ENCODE measurements around the gene SLC25A21. TPM values are rescaled to one million over a fixed set of nuclear protein-coding genes. Genes with fewer than 3 reads are reported as not detected.

SLC25A21 gene
- total and polyA plus RNA-seq, 2 experiments from 2014 or later = 10.6 to 12.1 TPM

GRCh38 chr14:36879558-36879957, 292.8 kb downstream of the SLC25A21 start:
- Histone ChIP-seq H3K36me3 (ENCODE audit: insufficient read depth) (no peaks in the 10 kb centered on the region), H3K4me3 (no peak overlapping the region), H3K9me2 (ENCODE audit: insufficient read depth) (no peaks in the 10 kb centered on the region), H2AFZ (no peak overlapping the region), H3K27me3 (ENCODE audit: insufficient read depth) (no peaks in the 10 kb centered on the region), H4K20me1 (replicated peaks; ENCODE audit: insufficient read depth) (no peaks in the 10 kb centered on the region), H3K79me2 (replicated peaks; ENCODE audit: insufficient read depth) (no peaks in the 10 kb centered on the region), H3F3A (replicated peaks; ENCODE audit: low read depth) (no peaks in the 10 kb centered on the region), H3K4me2 (no peak overlapping the region), H3K27ac (ENCODE audit: low read depth) (no peak overlapping the region), H3K4me1 (ENCODE audit: insufficient read depth) (no peaks in the 10 kb centered on the region)
- Mint-ChIP-seq H3K27ac (no peak overlapping the region; the same call in 1 of the 2 replicates), H3K4me1 (no peaks in the 10 kb centered on the region), H3K9me3 (no peaks in the 10 kb centered on the region), H3K27me3 (ENCODE audit: insufficient read depth, low read depth, poor library complexity) (peaks cover 1% of the 10 kb centered on the region), H3K36me3 (ENCODE audit: low read depth) (no peaks in the 10 kb centered on the region), H3K4me3 (no peak overlapping the region)
- ATAC-seq (no peak), DNase-seq (ENCODE audit: low spot score) (no peak)
- no peak for TF ChIP-seq REST (IDR thresholded peaks at IDR 0.05; ENCODE audit: unreplicated experiment)
- no peak for TF ChIP-seq STAT1 (IDR thresholded peaks at IDR 0.05; ENCODE audit: unreplicated experiment)
- no peak for TF ChIP-seq CREB1 (CRISPR knock-in tag; IDR thresholded peaks at IDR 0.05; ENCODE audit: low read depth)
- no peak for TF ChIP-seq JUNB (IDR thresholded peaks at IDR 0.05; ENCODE audit: unreplicated experiment)
- no peak for TF ChIP-seq POLR2AphosphoS5 (IDR thresholded peaks at IDR 0.05; ENCODE audit: low read depth)
- TF ChIP-seq ZNF331 (CRISPR knock-in tag; IDR thresholded peaks at IDR 0.05; ENCODE audit: low read depth) = no peak
- no peak for TF ChIP-seq EZH2 (IDR thresholded peaks at IDR 0.05; ENCODE audit: low read depth, unreplicated experiment)

GRCh38 chr14:36874396-36875138, 297.8 kb downstream of the SLC25A21 start:
- H3F3A ChIP-seq (replicated peaks; ENCODE audit: low read depth) = no peaks in the 10 kb centered on the region
- no peak overlapping the region for H3K4me3 ChIP-seq
- no peaks in the 10 kb centered on the region for H3K79me2 ChIP-seq (replicated peaks; ENCODE audit: insufficient read depth)
- H4K20me1 ChIP-seq (replicated peaks; ENCODE audit: insufficient read depth) = no peaks in the 10 kb centered on the region
- Mint-ChIP-seq H3K27ac (no peak overlapping the region), H3K4me3 (no peak overlapping the region), H3K36me3 (ENCODE audit: low read depth) (no peaks in the 10 kb centered on the region), H3K9me3 (no peaks in the 10 kb centered on the region), H3K4me1 (no peaks in the 10 kb centered on the region), H3K27me3 (ENCODE audit: insufficient read depth, low read depth, poor library complexity) (no peaks in the 10 kb centered on the region)
- DNase-seq (ENCODE audit: low spot score) (no peak), ATAC-seq (no peak)
- no peaks in the 10 kb centered on the region for H3K36me3 ChIP-seq (ENCODE audit: insufficient read depth)
- no peak overlapping the region for H2AFZ ChIP-seq
- H3K9me2 ChIP-seq (ENCODE audit: insufficient read depth) = 0 out of 2 replicates have a peak, but pooled peaks cover 5% of the 10 kb centered on the region
- H3K27me3 ChIP-seq (ENCODE audit: insufficient read depth) = no peaks in the 10 kb centered on the region
- no peak overlapping the region for H3K4me2 ChIP-seq
- no peaks in the 10 kb centered on the region for H3K4me1 ChIP-seq (ENCODE audit: insufficient read depth)
- H3K27ac ChIP-seq (ENCODE audit: low read depth) = no peak overlapping the region
- TF ChIP-seq ZNF114 (CRISPR knock-in tag; IDR thresholded peaks at IDR 0.05) (no peak), ETS1 (IDR thresholded peaks at IDR 0.05) (no peak), ZNF331 (CRISPR knock-in tag; IDR thresholded peaks at IDR 0.05; ENCODE audit: low read depth) (no peak), POLR2AphosphoS5 (IDR thresholded peaks at IDR 0.05; ENCODE audit: low read depth) (no peak), EZH2phosphoT487 (IDR thresholded peaks at IDR 0.05; ENCODE audit: unreplicated experiment) (no peak), ZNF462 (CRISPR knock-in tag; IDR thresholded peaks at IDR 0.05) (no peak)

Measured in GM23338 (cell line).